HG02798 (cell line): Measurements from ENCODE around the gene C2orf78.
A peak's percentile ranks its signal among the peaks of the same experiment; 100 is the strongest.
"Not testable (repeated sequence)": the region's sequence is repeated elsewhere in the genome, so short reads cannot be mapped to it uniquely, and the experiment has no call there.

Experiments used
- ATAC-seq: cut with Tn5 transposase; IDR thresholded peaks from one replicate; pipeline ENCODE4 v1.9.1; 2021; ENCODE audit warnings: mild to moderate bottlenecking; ENCODE audit not compliant: unreplicated experiment, poor library complexity

C2orf78 gene, protein sequence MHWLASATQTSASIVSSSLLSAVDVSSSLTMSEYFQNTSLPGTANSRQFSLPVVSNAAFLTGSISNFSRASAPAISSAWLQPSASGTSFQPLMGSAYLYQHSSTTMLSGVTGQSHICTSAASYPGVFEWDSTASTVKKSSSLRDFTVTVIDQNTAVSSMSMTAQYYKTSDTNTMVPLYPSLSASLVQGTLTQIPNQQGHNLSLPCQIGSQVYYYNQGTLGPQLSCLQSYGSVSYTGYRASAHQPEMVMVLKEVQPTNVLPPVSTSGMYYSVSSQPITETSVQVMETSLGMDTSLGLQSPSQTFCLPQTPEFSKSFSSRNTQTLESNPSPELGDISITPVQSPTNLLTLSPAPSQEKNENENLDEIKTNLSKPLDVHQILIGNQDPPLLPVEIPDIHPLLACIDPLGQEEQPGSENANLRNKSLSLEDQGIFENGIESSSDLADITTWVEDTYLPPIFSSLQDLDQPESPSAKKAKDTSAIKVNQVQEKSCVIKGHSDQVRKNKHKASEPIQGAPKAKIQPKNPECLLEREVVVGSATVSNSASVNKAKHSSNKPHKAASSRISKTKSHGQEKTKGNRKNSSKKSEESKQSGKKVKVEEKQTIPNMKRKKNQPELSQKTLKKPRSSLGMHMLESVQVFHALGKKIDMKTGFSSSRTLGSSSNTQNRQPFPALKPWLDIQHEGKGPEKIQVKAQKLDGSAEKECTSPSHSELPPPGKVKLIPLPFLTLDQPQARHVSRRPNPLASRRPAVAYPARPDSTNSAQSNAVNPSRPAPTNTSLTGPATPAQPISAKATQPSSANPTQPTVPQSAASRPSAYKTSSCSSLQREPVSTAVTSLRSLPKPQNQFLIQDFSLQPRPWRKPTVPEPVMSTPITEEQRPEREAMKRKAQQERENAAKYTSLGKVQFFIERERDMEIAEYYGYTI

DNA sequence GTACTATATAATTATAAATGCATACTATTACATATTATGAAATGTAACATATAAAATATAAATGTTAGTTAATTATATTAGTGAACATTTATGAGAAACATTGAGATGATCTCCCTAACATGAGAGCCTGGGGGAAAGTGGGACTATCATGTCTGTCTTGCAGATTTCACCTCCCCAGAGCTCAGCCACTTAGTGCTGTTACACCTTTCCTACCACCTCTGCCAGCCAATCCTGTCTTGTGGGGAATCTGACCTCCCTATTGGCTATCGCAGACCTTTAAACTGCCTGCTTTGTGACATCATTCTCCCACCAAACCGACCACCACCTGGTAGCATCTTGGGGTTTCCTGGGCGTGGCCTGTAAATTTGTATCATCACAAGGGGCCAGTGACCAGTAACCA, at the start of gene C2orf78:
Gene C2orf78, plus strand, starts transcription at position 301 of the 400 bp plus-strand sequence. CDS start 127 bp downstream, outside the sequence.
- ATAC-seq, result not testable (repeated sequence)

DNA sequence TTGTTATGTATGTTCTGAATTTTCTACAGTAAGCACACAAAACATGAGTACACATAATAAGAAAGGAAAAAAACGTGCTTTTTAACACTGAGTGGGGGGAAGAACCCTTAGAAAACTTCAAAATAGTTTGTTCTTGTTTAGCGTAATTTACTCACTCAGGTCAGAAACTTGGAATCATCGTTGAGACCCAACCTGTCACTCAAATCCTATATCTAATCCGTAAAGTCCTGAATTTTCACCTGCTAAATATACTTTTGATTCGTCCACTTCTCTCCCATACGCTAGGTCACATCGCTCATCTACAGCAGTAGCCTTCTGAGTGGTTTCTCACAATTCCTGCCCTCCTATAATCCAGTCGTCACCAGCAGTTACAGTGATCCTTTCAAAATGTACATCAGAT, 47.6 kb upstream of the C2orf78 start:
- ATAC-seq, result no peak

DNA sequence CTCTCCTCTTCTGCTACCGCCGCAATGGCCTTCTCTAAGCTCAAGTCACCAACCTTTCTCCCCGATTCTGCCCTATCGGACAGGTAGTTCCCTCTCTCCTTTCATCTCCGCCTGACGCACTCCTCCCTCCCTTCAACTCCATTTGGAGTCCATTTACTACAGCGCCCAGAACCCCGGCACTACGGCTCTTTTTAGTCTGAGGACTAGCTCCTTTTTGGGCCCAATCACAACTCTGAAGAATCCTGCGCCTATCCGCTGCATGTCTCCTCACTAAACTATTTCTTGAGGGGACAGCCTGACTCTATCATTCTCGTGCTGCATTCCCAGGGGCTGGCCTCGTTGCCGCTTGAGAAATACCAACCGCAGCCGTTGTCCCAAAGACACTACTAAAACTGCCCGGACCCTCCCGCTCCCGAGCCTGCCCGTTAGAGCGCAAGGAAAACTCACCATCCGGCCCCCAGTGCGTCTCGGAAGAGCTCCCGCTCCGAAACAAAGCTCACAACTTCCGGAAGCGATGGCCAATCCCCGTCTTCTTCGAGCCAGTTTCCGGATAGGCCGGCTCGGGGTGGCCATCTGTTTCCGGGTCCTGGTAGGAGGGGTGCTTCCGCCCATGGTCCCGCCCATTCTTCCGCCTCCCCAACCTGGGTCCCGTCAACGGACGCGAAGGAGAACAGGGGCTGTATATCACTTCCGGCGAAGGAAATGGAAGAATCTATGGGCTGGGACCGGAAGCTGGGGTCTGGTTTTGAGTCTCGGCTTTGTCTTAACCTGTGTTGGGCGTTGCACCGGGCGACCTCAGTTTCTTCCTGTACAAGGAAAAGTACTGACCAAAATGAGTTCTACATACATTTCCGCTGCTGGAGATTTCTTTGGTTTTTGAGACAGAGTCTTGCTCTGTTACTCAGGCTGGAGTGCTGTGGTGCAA, 46.9 kb upstream of the C2orf78 start, which contains the start of gene TPRKB:
Gene TPRKB, minus strand, starts transcription at position 491 of the 925 bp plus-strand sequence. CDS start 2,776 bp downstream, outside the sequence.
- peak; percentile 100 for ATAC-seq

DNA sequence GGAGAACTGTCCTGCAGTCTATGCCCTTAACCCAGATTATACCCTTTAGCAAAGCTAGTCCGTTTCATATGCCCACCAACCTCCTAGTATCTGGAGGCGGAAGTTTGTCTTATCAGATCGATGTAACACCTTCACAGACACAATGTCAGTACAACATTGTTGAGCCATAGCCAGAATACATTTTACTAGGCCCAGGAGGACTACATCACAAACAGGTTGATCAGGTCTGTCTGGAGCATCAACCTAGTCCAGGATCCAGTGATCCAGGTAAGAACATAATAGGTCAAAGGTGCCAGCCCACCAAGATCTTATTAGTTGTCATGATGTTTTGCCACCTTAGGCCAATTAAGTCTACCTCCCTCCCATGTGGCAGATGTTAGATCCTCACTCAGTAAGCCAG, 44.9 kb upstream of the C2orf78 start:
- no peak for ATAC-seq

DNA sequence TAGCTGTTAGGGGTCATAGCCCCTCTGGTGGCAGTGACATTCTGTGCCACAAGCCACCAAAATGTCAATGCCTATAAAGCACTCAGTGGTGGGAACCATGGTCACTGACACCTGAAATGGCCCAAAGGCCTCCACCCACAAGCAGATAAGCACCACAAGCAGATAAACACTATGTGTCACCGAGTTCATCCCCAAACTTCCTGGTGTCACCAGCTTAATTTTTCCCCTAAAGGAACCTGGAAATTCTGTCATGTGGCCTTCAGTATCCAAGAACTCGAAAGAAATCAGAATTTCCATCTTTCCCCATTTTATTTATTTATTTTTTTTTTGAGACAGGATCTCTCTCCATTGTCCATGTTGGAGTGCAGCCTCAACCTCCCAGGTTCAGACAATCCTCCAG, 43.2 kb upstream of the C2orf78 start:
- no peak for ATAC-seq

DNA sequence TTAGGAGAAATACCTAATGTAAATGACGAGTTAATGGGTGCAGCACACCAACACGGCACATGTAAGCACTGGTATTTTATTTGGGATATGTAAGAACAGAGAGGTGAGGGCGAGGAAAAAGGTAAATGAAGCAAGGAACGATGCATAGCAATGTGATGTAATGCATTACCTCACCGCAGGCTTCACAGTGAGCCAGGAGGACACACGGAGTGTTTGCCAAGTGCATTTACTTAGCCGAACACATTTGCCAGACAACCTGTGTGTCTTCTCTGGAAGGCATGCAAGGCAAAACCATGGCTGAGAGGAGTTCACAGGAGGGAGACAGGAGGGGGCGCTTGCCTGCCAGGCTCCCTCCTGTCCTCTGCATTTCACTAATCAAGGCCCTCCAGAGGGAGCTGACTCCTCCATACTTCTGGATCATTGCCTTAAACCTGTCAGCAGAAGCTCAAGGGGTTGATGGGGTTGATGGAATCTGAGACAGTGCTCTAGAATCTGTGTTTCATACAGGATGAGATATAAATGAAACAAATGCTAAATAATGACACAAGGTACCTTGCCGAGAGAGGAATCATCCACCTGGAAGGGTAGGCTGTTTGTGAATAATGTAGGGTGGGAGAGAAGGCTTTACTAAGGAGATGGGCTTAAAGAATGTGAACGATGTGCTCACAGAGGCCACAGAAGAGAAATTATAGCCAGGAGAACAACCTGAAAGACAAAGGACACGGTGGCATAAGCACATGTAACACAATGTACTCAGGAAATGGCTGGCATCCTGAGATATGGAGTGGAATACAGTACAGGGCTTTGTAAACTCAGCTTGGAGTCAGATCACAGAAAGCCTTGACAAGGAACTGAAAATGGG, 37.7 kb upstream of the C2orf78 start:
- no peak for ATAC-seq

DNA sequence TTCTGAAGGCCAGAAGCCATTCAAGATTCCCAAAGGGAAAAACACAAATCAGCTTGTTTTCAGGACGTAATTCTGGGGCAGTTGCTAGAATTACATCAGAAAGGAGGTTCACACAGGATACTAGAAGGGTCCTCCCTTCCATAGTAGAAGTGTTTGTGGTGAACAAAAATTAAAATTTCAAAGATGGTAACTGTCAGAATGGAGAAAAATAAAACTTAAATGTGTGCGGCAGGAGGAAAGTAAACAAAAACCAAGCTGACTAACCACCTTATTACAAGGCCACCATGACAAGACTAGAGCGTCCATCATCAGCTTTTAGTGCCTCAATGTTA, 37.1 kb upstream of the C2orf78 start:
- no peak for ATAC-seq

DNA sequence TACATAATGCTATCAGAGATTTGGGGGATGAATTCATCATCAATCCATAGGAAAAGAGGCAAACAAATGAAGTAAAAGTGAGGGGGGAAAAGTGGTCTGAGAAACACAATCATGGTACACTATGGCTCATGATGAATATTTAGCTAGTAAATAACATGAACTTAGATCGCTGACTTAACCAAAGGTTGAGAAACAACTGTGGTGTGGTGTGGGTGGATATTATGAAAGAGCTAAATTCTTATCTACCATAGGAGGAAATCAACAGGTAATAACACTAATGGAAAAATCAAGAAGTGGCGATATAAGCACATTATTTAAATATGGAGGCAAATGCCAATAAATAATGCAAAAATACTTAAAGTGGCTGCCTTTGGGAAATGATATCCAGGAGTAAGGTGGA, 34.7 kb upstream of the C2orf78 start:
- no peak for ATAC-seq

DNA sequence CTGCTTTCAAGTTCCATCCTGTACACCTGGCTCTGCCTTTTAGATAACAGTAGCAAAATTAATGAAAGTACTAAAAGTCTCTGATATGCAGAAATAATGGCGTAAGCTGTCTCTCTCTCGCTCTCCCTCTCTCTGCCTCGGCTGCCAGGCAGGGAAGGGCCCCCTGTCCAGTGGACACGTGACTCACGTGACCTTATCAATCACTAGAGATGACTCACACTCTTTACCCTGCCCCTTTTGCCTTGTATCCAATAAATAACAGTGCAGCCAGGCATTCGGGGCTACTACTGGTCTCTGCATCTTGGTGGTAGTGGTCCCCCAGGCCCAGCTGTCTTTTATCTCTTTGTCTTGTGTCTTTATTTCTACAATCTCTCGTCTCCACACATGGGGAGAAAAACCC, 29.7 kb upstream of the C2orf78 start:
- ATAC-seq, result not testable (repeated sequence)

DNA sequence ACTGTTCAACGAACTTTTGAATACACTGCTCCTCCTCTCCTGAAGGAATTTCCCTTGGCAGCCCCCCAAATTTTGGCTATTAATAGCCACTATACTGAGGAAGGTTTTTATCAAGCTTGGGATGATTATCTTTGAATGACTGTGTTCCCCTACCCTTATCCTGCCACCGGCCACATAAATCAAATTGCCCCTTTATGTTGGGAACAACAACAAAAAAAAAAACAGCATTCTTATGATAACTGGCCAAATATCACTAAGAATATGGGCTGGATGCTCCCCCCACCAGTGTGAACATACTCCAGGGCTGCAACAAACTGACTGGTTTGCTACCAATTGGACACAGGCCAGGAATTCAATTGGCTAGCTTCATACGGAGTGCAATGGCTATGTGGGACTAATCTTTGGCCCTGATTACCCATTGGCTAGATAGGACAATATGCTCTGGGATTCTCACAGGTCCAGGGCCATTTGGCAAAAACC, 24.7 kb upstream of the C2orf78 start:
- no peak for ATAC-seq

DNA sequence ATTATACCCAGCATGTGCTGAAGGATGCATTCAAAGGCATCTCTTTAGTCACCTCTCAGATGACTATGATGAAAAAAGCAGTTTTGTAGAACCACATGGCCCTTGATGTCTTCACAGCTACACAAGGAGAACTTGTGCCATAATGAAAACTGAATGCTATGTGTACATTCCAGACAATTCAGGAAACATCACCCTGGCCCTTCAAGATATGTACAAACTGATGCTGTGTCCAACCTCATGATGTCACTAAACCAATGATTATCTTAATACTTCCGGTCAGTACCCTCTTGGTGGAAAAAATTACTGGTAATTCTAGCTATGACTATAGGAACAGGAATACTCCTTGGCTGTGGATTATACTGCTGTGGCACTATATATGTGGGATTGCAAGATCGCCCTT, 24.1 kb upstream of the C2orf78 start:
- ATAC-seq, result no peak

DNA sequence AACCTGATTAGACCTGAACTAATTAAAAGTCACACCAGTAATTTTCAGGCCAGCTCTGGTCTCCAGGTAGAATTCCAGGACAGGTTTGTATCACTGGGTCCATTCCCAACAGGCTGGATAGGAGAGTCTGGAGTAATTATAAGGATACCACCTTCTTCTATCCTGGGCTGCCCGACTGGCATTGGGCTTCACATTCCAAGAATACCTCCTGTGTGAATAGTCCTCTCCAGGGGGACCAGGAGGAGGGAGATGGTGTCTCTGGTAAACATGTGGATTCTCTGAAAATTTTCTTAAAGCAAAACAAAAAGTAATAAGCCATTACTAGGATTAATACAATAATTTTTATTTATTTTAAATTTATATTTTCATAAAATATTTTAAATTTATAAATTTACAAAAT, 21.4 kb upstream of the C2orf78 start:
- no peak for ATAC-seq

DNA sequence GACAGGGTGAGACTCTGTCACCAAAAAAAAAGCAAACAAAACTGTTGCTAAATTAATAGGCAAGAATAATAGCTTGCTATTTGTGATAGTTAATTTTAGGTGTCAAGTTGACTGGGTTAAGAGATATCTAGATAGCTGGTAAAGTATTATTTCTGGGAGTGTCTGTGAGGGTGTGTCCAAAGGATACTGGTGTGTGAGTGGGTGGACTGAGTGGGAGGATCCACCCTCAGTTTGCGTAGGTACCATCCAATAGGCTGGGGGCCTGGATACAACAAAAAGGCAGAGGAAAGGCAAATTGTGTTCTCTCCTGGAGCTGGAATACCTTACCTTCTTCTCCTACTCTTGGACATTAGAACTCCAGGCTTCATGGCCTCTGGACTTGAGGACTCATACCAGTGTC, 19.0 kb upstream of the C2orf78 start:
- no peak for ATAC-seq

DNA sequence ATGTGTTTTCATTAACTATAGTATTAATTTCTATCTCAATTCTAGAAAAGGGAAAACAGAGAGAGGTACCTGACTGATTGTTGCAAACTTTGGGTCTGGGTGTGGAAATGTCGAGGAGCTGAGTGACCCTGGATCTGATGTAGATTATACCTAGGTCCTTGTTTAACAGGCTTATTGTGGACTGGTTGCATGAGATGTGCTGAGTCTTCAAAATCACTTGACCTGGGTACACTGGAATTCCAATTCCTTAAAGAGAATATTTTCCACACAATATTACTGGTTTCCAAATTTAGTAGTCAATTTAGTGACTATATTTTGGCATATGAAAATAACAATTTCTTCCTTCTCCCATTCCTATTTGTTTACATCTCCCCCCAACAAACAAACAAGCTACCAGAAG, 17.6 kb upstream of the C2orf78 start:
- ATAC-seq, result no peak

DNA sequence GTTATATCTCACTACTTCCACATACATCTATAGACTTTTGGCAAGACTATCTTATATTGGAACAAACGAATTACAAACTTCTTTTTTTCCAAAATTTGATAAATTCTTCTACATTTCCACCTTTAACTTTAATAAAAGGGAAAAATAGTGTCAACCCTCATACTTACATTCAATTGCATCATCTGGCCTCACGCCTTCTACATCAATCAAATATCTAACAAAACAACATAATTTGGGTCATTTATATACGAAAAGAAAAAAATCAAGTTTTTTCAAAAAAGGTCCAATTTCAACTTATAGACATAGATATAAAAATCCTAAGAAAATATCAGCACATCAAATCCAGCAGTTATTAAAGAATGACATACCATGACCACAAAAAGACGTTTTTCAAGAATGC, 17.0 kb upstream of the C2orf78 start:
- ATAC-seq, result no peak

DNA sequence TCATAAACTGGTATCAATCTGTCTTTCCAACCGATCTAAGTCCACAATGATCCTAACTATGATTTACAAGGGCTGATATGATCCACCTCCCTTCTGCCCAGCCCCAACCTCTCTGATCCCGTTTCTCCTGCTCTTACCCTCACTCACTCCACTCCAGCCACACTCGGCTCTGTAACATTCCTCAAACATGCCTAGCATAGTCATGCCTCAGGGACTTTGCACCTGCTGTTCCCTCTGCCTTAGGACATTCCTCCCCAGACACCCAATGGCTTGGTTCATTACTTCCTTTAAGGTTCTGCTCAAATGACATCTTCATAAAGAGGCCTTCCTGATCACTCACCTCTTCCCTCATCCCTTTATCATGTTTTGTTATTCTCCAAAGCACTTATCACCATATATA, 13.3 kb upstream of the C2orf78 start:
- no peak for ATAC-seq

DNA sequence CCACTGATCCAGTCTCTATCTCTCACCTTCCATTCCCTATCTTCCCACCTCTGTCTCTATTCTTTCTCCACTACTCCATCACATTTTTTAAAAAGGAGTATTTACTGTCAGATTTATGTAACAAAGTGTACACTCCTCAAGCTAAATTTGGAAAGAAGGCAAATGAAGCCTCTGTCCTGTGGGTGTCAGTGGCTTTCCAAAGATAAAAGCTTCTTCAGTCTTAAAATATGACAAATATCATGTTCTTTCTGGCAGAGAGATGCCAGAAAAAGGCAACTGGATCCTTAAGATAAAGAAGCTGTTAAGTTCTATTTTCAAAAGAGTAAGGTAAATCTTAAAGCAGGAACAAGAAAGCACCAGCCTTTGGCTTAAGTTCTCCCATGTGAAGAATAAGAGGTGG, 11.2 kb upstream of the C2orf78 start:
- no peak for ATAC-seq

DNA sequence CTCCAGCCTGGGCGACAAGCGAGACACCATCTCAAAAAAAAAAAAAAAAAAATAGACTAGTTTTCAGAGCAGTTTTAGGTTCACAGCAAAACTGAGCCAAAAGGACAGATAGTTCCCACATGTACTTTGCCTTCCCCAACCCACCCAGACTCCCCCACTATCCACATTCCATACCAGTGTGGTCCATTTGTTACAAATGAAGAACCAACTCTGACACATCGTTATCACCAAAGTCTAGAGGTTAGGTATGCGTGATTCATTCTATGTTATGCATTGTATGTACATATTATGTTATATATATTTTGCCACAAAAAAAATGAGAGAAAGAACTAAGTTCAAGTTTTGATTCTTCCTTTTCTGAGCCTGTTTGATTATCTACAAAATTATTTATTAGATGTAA, 7.6 kb upstream of the C2orf78 start:
- ATAC-seq, result no peak

DNA sequence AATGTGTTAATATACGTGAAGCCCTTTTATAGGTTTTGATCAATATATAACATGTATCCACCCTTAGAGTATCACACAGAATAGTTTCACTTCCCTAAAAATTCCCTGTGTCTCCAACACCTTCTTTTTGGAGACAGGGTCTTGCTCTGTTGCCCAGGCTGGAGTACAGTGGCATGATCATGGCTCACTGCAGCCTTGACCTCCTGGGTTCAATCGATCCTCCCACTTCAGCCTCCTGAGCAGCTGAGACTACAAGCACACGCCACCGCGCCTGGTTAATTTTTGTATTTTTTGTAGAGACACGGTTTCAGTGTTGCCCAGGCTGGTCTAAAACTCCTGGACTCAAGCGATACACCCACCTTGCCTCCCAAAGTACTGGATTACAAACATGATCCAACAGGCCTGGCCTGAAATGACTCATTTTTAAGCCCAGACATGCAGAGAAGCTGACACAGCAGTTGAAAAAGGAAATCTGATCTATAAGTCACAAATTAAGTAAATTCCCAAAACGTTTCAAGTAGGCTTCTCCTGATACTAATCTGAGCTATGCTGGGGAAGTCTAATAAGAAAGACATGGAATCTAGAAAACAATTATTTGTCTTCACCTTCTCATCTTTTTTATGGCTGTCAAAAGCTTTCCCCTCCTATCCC, 7.0 kb upstream of the C2orf78 start:
- no peak for ATAC-seq
